ENCODE results near the gene DYNLRB2. TPM values are rescaled to one million over a fixed set of nuclear protein-coding genes. Genes with fewer than 3 reads are reported as not detected.

Gene DYNLRB2
- total RNA-seq, 4 donors from 2014 or later = 1.2 to 2.3 (median 1.9) TPM; not detected in 1

- Histone ChIP-seq H3K36me3 (no peaks in the 10 kb centered on the region), H3K27me3 (peaks cover 10% of the 10 kb centered on the region), H3K4me3 (no peak overlapping the region), H3K9me3 (no peaks in the 10 kb centered on the region), H3K27ac (no peak overlapping the region), H3K4me1 (no peaks in the 10 kb centered on the region)
- TF ChIP-seq CTCF (IDR thresholded peaks at IDR 0.05) = no peak
- TF ChIP-seq POLR2AphosphoS5 (IDR thresholded peaks at IDR 0.05) = no peak
- TF ChIP-seq EP300 (IDR thresholded peaks at IDR 0.05) = no peak
- TF ChIP-seq POLR2A (IDR thresholded peaks at IDR 0.05) = no peak
- ATAC-seq = no peak
- 76 to 79% methylated on average over 7 of the region's 7 CpGs for WGBS, 2 donors (ENCODE audit: low coverage in 1 of 2)
Observed at GRCh38 chr16:80596507-80597207, 55.9 kb downstream of the DYNLRB2 start.

GRCh38 chr16:80599466-80599865 lies 58.7 kb downstream of the DYNLRB2 start:
- WGBS, 2 donors (ENCODE audit: low coverage in 1 of 2) = 45% methylated on average over 3 of the region's 3 CpGs; no CpG with 5 or more reads in 1 of the 2 donors
- H3K27ac ChIP-seq = no peak overlapping the region

More at GRCh38 chr16:80599466-80599865, 58.7 kb downstream of the DYNLRB2 start:
- no peak overlapping the region for H3K4me3 ChIP-seq
- no peaks in the 10 kb centered on the region for H3K9me3 ChIP-seq
- no peak for TF ChIP-seq CTCF (IDR thresholded peaks at IDR 0.05)
- TF ChIP-seq POLR2A (IDR thresholded peaks at IDR 0.05) = no peak
- TF ChIP-seq EP300 (IDR thresholded peaks at IDR 0.05) = no peak
- TF ChIP-seq POLR2AphosphoS5 (IDR thresholded peaks at IDR 0.05) = no peak
- ATAC-seq = no peak
- peaks cover 0 to 6% of the 10 kb centered on the region in 2 donors for H3K36me3 ChIP-seq
- H3K4me1 ChIP-seq = no peaks in the 10 kb centered on the region
- no peaks in the 10 kb centered on the region for H3K27me3 ChIP-seq
